H1 (cell line): ENCODE results near the gene RHD. TPM values are rescaled to one million over a fixed set of nuclear protein-coding genes. Genes with fewer than 3 reads are reported as not detected.

Experiments
- ASH2L ChIP-seq: fragments of 200-600, 300-600 bp; sonication (generic); IDR thresholded peaks from one replicate; pipeline ENCODE4 v1.7.1; 2017; ENCODE audit warnings: low read length
- BCL11A ChIP-seq, 2 experiments: IDR thresholded peaks; one replicate each; pipeline ENCODE4 v1.6.1; 2011; ENCODE audit warnings: low read depth in 2 of 2, low read length in 2 of 2, mild to moderate bottlenecking in 2 of 2
- BRCA1 ChIP-seq: IDR thresholded peaks from 2 replicates; pipeline ENCODE4 v1.6.1; 2012; ENCODE audit warnings: low read depth, low read length, improper control_type of control experiment
- CEBPB ChIP-seq: IDR thresholded peaks from 2 replicates; pipeline ENCODE4 v1.6.1; 2012; ENCODE audit warnings: low read depth, low read length
- CREB1 ChIP-seq: IDR thresholded peaks from 2 replicates; pipeline ENCODE4 v1.6.1; 2012; ENCODE audit warnings: inconsistent platforms
- EGR1 ChIP-seq: IDR thresholded peaks from 2 replicates; pipeline ENCODE4 v1.6.1; 2011; ENCODE audit warnings: low read depth, low read length, borderline replicate concordance
- EZH2 ChIP-seq: fragments of 200-600 bp; sonication (generic); IDR thresholded peaks from 2 replicates; pipeline ENCODE4 v1.7.1; 2012; ENCODE audit warnings: low read depth, mild to moderate bottlenecking, moderate library complexity, low read length, inconsistent platforms; ENCODE audit not compliant: severe bottlenecking
- GABPA ChIP-seq: IDR thresholded peaks from 2 replicates; pipeline ENCODE4 v1.6.1; 2011; ENCODE audit warnings: mild to moderate bottlenecking, low read length, moderate library complexity, borderline replicate concordance; ENCODE audit not compliant: insufficient read depth
- JUND ChIP-seq: IDR thresholded peaks from 2 replicates; pipeline ENCODE4 v1.6.1; 2011; ENCODE audit warnings: mild to moderate bottlenecking, improper control_type of control experiment, low read length
- KDM1A ChIP-seq: fragments of 200-600, 300-600 bp; sonication (generic); IDR thresholded peaks from 2 replicates; pipeline ENCODE4 v1.7.1; 2016; ENCODE audit warnings: mild to moderate bottlenecking, low read length, borderline replicate concordance
- KDM5A ChIP-seq: fragments of 200-600 bp; IDR thresholded peaks from 2 replicates; pipeline ENCODE4 v1.7.1; 2012; ENCODE audit warnings: mild to moderate bottlenecking, low read length, inconsistent platforms, mixed read lengths
- MAFK ChIP-seq: IDR thresholded peaks from 2 replicates; pipeline ENCODE4 v1.6.1; 2012; ENCODE audit warnings: low read depth, mild to moderate bottlenecking, improper control_type of control experiment, low read length
- POLR2A ChIP-seq, 2 experiments: IDR thresholded peaks; 1 replicate in 1 of 2; 2 replicates in 1 of 2; pipeline ENCODE4 v1.6.1; 2011; ENCODE audit warnings: low read depth in 2 of 2, low read length in 2 of 2, mild to moderate bottlenecking in 2 of 2; ENCODE audit errors: control extremely low read depth in 1 of 2
- POLR2AphosphoS5 ChIP-seq: IDR thresholded peaks from 2 replicates; pipeline ENCODE4 v1.6.1; 2011; ENCODE audit warnings: low read depth, low read length
- POU5F1 ChIP-seq: IDR thresholded peaks from 2 replicates; pipeline ENCODE4 v1.6.1; 2011; ENCODE audit warnings: low read depth, mild to moderate bottlenecking, low read length, moderate library complexity
- RFX5 ChIP-seq: IDR thresholded peaks from 2 replicates; pipeline ENCODE4 v1.6.1; 2011; ENCODE audit warnings: low read depth, low read length, improper control_type of control experiment, borderline replicate concordance
- RNF2 ChIP-seq: fragments of 200-900, 300-1000 bp; sonication (generic); IDR thresholded peaks from 2 replicates; pipeline ENCODE4 v1.7.1; 2016; ENCODE audit warnings: borderline replicate concordance, low read depth, mild to moderate bottlenecking, antibody characterized with exemption, low read length; ENCODE audit not compliant: poor library complexity, severe bottlenecking; ENCODE audit errors: missing control alignments
- RXRA ChIP-seq: IDR thresholded peaks from 2 replicates; pipeline ENCODE4 v1.6.1; 2011; ENCODE audit warnings: low read depth, mild to moderate bottlenecking, low read length, moderate library complexity; ENCODE audit not compliant: insufficient read depth
- SRF ChIP-seq: IDR thresholded peaks from 2 replicates; pipeline ENCODE4 v1.6.1; 2011; ENCODE audit warnings: mild to moderate bottlenecking, low read depth, low read length, moderate library complexity
- SUZ12 ChIP-seq: fragments of 200-600 bp; sonication (generic); IDR thresholded peaks from 2 replicates; pipeline ENCODE4 v1.6.1; 2012; ENCODE audit warnings: mild to moderate bottlenecking, inconsistent platforms, low read length, moderate library complexity, mixed read lengths
- TBP ChIP-seq: IDR thresholded peaks from 2 replicates; pipeline ENCODE4 v1.6.1; 2011; ENCODE audit warnings: low read depth, low read length, improper control_type of control experiment
- YY1 ChIP-seq: IDR thresholded peaks from 2 replicates; pipeline ENCODE4 v1.6.1; 2011; ENCODE audit warnings: low read depth, mild to moderate bottlenecking, low read length
- polyA plus RNA-seq, 7 experiments: library from polyadenylated mRNA; depleted of rRNA in 3 of 7; stranded (reverse) in 5 of 7; unstranded in 2 of 7; fragments of >200 nt in 5 of 7; fragments of 200-250 nt in 2 of 7; gene quantifications; 1 replicate in 5 of 7; 2 replicates in 1 of 7; 4 replicates in 1 of 7; pipeline versions ENCODE4 v1.2.1 to v1.2.3, GENCODE V29; 2011 to 2013; ENCODE audit warnings: missing spikeins in 2 of 7, mixed read lengths in 2 of 7
- total RNA-seq: library from RNA; stranded (reverse); fragmentation: NEBNext Ultra II Directional; extraction: Animal tissue kit (Norgen Biotek cat#: 25700); gene quantifications from 2 replicates; pipeline ENCODE4 v1.2.1, GENCODE V29; 2021
- TF ChIP-seq, protein P1 (sequence below): IDR thresholded peaks from 2 replicates; pipeline ENCODE4 v1.6.1; 2012; ENCODE audit warnings: inconsistent platforms

RHD gene
- total and polyA plus RNA-seq, 2 of the 8 experiments (the other 6 are each of a cell fraction or from before 2014, with no cell fraction given), result 0.21 TPM; not detected in 1

DNA sequence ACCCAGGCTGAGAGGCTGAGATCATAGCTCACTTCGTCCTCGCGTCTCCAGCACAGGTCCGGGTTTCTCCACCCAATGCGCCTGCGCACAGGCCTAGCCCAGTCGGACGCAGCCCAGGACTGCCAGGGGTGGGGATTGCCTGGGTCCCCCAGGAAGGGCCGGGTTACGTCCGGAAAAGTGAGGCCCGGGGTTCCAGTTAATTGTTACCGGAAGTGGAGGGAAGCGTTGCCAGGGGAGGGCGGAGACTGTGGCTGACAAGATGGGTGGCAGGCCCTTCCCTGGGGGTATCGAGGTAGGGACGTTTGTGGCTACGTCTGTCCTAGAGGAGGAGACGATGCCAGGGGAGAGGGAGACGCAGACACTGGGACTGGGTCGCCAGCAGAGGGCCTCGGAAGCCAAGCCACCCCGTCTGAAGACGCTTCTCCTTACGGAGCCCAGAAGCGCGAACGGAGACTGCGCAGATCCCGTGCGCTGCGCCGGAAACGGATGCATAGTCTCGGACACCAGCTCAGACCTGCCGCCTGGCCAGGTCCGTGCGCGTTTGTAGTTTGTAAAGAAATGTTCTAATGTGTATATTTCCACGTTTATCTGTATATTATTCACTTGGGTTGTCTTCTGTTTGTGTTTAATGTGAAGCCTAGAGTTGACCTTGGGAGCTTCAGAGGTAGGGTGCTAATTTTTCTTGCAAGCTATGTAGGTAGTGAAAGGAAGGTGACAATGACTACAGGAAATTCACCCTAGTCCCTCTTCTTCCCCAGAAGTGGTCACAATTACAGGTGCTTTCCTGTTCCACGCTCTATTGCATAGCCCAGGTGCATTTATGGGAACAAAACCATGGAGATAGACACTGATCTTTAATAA is 32.4 kb upstream of the RHD start (continued):
- TF ChIP-seq GABPA (peak; percentile 80; the same call in 1 of the 2 replicates), JUND (peak; percentile 30; the same call in 1 of the 2 replicates), BCL11A (IDR thresholded peaks at IDR 0.05; ENCODE audit: low read depth in 2 of 2, low read length in 2 of 2) (no peak), CEBPB (no peak), POU5F1 (no peak), RXRA (no peak), POLR2AphosphoS5 (peak; percentile 72; the same call in 1 of the 2 replicates), CREB1 (peak; percentile 72), RNF2 (no peak), RFX5 (no peak), BRCA1 (no peak), KDM1A (no peak), MAFK (no peak), YY1 (peak; percentile 81), SRF (no peak), TBP (peak; percentile 51; the same call in 1 of the 2 replicates), EGR1 (no peak), SUZ12 (no peak), KDM5A (peak; percentile 47; the same call in 1 of the 2 replicates), POLR2A (IDR thresholded peaks at IDR 0.05; ENCODE audit: control extremely low read depth in 1 of 2, low read depth in 2 of 2, low read length in 2 of 2) (peak in 1 of 2 experiments; percentile 76; a peak in 2 of 3 replicates), ASH2L (peak; percentile 92), EZH2 (no peak)
- TF ChIP-seq, protein P1, sequence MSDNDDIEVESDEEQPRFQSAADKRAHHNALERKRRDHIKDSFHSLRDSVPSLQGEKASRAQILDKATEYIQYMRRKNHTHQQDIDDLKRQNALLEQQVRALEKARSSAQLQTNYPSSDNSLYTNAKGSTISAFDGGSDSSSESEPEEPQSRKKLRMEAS, result no peak
